ENCODE data around the gene ARHGEF18. TPM values are rescaled to one million over a fixed set of nuclear protein-coding genes. Genes with fewer than 3 reads are reported as not detected.
"Not testable (repeated sequence)": the region's sequence is repeated elsewhere in the genome, so short reads cannot be mapped to it uniquely, and the experiment has no call there.

The ARHGEF18 gene
- polyA plus RNA-seq, 1 donor from 2014 or later: 22.7 TPM

DNA sequence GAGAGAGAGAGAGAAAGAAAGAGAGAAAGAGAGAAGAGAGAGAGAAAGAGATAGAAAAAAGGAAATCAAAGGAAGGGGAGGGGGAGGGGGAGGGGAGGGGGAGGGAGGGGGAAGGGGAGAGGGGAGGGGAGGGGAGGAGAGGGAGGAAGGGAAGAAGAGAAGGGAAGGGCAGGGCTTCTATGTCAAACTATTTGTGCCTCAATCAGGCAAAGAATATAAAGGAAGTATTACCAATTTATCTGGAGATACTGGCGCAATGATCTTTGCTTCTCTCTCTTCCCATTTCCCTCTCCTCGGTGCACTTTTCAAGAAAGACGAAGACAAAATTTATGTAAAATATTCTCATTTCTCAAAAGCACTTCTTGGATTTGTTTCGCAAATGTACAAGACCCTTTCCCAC is 45.3 kb upstream of the ARHGEF18 start:
- Histone ChIP-seq H3K79me2 (replicated peaks; ENCODE audit: insufficient read depth, low read length) (no peaks in the 10 kb centered on the region), H3K27ac (ENCODE audit: low read length) (no peak overlapping the region), H3F3A (ENCODE audit: insufficient read depth, low read length, poor library complexity, severe bottlenecking) (no peaks in the 10 kb centered on the region), H4K20me1 (ENCODE audit: insufficient read depth) (no peaks in the 10 kb centered on the region), H3K27me3 (ENCODE audit: insufficient read depth, low read depth, low read length) (no peaks in the 10 kb centered on the region), H2AFZ (ENCODE audit: low read depth, low read length) (no peak overlapping the region), H3K9ac (ENCODE audit: low read length) (no peak overlapping the region), H3K9me2 (ENCODE audit: insufficient read depth, low read length) (no peaks in the 10 kb centered on the region), H3K36me3 (ENCODE audit: insufficient read depth, low read length) (no peaks in the 10 kb centered on the region), H3K4me2 (ENCODE audit: low read length) (no peak overlapping the region), H3K4me3 (ENCODE audit: low read length) (no peak overlapping the region), H3K9me3 (ENCODE audit: low read length) (no peaks in the 10 kb centered on the region)
- TF ChIP-seq TAF1 (IDR thresholded peaks at IDR 0.05; ENCODE audit: low read depth): no peak
- no peak for TF ChIP-seq RAD21 (conservative IDR thresholded peaks at IDR 0.05)
- TF ChIP-seq EP300 (conservative IDR thresholded peaks at IDR 0.05; ENCODE audit: poor library complexity, severe bottlenecking): no peak

GRCh38 chr19:7304200-7304599 is 44.5 kb upstream of the ARHGEF18 start:
- no peak overlapping the region for H3K4me3 ChIP-seq (ENCODE audit: low read length)
- TF ChIP-seq MXI1 (conservative IDR thresholded peaks at IDR 0.05; ENCODE audit: poor library complexity, severe bottlenecking) (no peak), SMC3 (conservative IDR thresholded peaks at IDR 0.05; ENCODE audit: poor library complexity) (no peak), EZH2 (IDR thresholded peaks at IDR 0.05; ENCODE audit: borderline replicate concordance, insufficient read depth, low read length, poor library complexity, severe bottlenecking) (no peak), EP300 (conservative IDR thresholded peaks at IDR 0.05; ENCODE audit: poor library complexity, severe bottlenecking) (no peak), RAD21 (conservative IDR thresholded peaks at IDR 0.05) (no peak), TAF1 (IDR thresholded peaks at IDR 0.05; ENCODE audit: low read depth) (no peak)
- TF ChIP-seq, protein P1, sequence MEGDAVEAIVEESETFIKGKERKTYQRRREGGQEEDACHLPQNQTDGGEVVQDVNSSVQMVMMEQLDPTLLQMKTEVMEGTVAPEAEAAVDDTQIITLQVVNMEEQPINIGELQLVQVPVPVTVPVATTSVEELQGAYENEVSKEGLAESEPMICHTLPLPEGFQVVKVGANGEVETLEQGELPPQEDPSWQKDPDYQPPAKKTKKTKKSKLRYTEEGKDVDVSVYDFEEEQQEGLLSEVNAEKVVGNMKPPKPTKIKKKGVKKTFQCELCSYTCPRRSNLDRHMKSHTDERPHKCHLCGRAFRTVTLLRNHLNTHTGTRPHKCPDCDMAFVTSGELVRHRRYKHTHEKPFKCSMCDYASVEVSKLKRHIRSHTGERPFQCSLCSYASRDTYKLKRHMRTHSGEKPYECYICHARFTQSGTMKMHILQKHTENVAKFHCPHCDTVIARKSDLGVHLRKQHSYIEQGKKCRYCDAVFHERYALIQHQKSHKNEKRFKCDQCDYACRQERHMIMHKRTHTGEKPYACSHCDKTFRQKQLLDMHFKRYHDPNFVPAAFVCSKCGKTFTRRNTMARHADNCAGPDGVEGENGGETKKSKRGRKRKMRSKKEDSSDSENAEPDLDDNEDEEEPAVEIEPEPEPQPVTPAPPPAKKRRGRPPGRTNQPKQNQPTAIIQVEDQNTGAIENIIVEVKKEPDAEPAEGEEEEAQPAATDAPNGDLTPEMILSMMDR (IDR thresholded peaks at IDR 0.05; ENCODE audit: poor library complexity, severe bottlenecking): no peak

GRCh38 chr19:7307590-7308218 is 41.0 kb upstream of the ARHGEF18 start:
- Histone ChIP-seq H3K36me3 (ENCODE audit: insufficient read depth, low read length) (no peaks in the 10 kb centered on the region), H3K79me2 (replicated peaks; ENCODE audit: insufficient read depth, low read length) (no peaks in the 10 kb centered on the region), H3K4me2 (ENCODE audit: low read length) (no peak overlapping the region), H3F3A (ENCODE audit: insufficient read depth, low read length, poor library complexity, severe bottlenecking) (no peaks in the 10 kb centered on the region), H3K9me2 (ENCODE audit: insufficient read depth, low read length) (no peaks in the 10 kb centered on the region), H3K9me3 (ENCODE audit: low read length) (no peaks in the 10 kb centered on the region), H3K27me3 (ENCODE audit: insufficient read depth, low read depth, low read length) (no peaks in the 10 kb centered on the region), H3K27ac (ENCODE audit: low read length) (no peak overlapping the region), H3K4me3 (ENCODE audit: low read length) (no peak overlapping the region), H2AFZ (ENCODE audit: low read depth, low read length) (no peak overlapping the region), H3K9ac (ENCODE audit: low read length) (no peak overlapping the region), H4K20me1 (ENCODE audit: insufficient read depth) (no peaks in the 10 kb centered on the region)
- no peak for TF ChIP-seq SMC3 (conservative IDR thresholded peaks at IDR 0.05; ENCODE audit: poor library complexity)
- TF ChIP-seq EZH2 (IDR thresholded peaks at IDR 0.05; ENCODE audit: borderline replicate concordance, insufficient read depth, low read length, poor library complexity, severe bottlenecking): no peak
- TF ChIP-seq, protein P1 (IDR thresholded peaks at IDR 0.05; ENCODE audit: poor library complexity, severe bottlenecking): no peak
- TF ChIP-seq POLR2AphosphoS5 (IDR thresholded peaks at IDR 0.05): no peak
- no peak for TF ChIP-seq EP300 (conservative IDR thresholded peaks at IDR 0.05; ENCODE audit: poor library complexity, severe bottlenecking)

More at GRCh38 chr19:7304200-7304599, 44.5 kb upstream of the ARHGEF18 start:
- H3F3A ChIP-seq (ENCODE audit: insufficient read depth, low read length, poor library complexity, severe bottlenecking): no peaks in the 10 kb centered on the region
- H3K4me2 ChIP-seq (ENCODE audit: low read length): no peak overlapping the region
- no peak overlapping the region for H3K9ac ChIP-seq (ENCODE audit: low read length)
- H2AFZ ChIP-seq (ENCODE audit: low read depth, low read length): no peak overlapping the region
- H4K20me1 ChIP-seq (ENCODE audit: insufficient read depth): no peaks in the 10 kb centered on the region
- H3K79me2 ChIP-seq (replicated peaks; ENCODE audit: insufficient read depth, low read length): no peaks in the 10 kb centered on the region
- no peak overlapping the region for H3K27ac ChIP-seq (ENCODE audit: low read length)
- no peaks in the 10 kb centered on the region for H3K9me3 ChIP-seq (ENCODE audit: low read length)
- H3K27me3 ChIP-seq (ENCODE audit: insufficient read depth, low read depth, low read length): no peaks in the 10 kb centered on the region
- no peaks in the 10 kb centered on the region for H3K36me3 ChIP-seq (ENCODE audit: insufficient read depth, low read length)
- H3K9me2 ChIP-seq (ENCODE audit: insufficient read depth, low read length): no peaks in the 10 kb centered on the region

DNA sequence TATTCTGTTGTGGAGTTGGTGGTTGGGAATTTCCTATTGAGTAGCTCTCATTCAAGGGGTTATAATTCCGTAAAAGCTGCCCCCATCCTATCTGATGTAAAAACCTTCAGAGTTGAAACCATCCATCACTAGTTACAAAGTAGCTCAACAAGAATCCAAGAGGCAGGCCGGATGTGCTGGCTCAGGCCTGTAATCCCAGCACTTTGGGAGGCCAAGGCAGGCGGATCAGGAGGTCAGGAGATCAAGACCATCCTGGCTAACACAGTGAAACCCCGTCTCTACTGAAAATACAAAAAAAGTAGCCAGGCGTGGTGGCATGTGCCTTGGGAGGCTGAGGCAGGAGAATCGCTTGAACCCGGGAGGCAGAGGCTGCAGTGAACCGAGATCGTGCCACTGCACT is 40.4 kb upstream of the ARHGEF18 start:
- not testable (repeated sequence) for H4K20me1 ChIP-seq (ENCODE audit: insufficient read depth); H3K9me3 ChIP-seq (ENCODE audit: low read length); H2AFZ ChIP-seq (ENCODE audit: low read depth, low read length)

More for the DNA sequence above, 40.4 kb upstream of the ARHGEF18 start:
- not testable (repeated sequence) for H3K9me2 ChIP-seq (ENCODE audit: insufficient read depth, low read length); H3F3A ChIP-seq (ENCODE audit: insufficient read depth, low read length, poor library complexity, severe bottlenecking); H3K36me3 ChIP-seq (ENCODE audit: insufficient read depth, low read length); H3K9ac ChIP-seq (ENCODE audit: low read length); H3K4me3 ChIP-seq (ENCODE audit: low read length); H3K27me3 ChIP-seq (ENCODE audit: insufficient read depth, low read depth, low read length); H3K4me2 ChIP-seq (ENCODE audit: low read length); H3K27ac ChIP-seq (ENCODE audit: low read length); H3K79me2 ChIP-seq (replicated peaks; ENCODE audit: insufficient read depth, low read length)
